Measurements from ENCODE around the gene OR10G3.

OR10G3 gene

DNA sequence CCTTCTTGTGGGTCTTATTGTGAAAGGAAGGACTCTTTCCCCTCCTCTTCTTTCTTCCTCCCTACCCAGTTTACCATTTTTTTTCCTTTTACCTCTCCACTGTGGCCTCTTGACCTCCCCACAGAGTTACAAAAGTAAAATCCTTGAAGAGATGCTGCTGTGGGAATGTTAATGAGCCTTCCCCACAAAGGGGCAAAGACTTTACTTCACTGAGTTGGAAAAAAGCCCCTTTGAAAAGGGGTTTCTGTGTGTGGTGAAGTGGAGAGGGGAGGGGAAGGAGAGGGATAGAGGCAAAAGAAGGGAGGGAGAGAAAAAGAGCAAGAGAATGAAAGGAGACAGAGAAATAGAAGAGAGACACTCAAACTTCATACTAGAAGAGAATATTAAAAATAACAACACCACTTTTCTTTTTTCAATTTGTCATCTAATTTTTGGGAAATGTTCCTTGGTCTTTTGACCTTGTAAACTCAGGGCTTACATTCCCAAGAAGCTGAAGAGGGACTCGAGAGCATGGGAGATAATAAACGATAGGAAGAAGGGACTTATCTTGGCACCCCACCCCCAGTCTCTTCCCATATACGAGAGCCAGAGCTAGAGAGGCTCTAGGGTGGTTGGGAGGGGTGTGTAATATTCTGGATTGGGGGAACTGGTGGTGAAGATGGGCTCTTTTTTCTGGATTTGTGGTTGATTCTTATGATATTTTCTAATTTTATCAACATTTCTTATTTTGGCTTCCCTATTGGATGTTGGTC lies 40.5 kb downstream of the OR10G3 start:
- no peak for DNase-seq
- in situ Hi-C loops (cut with HindIII; ENCODE audit: low pct_ligation_motif_present, low pct_unique_long_range_greater_than_20kb, low sequenced_read_pairs), result no loop called here

DNA sequence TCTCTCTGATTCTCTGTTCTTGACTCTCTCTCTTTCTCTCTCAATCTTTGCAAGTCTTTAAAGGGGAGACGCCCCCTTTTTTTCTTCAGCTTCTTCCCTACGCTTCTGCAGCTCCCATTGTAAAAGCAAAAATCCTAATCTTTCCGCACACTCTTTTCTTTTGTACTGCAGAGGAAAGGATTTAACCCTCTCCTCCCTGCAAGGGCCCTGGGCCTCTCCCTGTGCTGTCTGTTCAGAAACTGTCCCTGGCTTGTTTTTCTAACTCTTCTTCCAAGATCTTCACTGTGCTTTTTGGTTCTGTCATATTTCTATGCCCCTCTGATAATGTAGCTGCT lies 42.8 kb downstream of the OR10G3 start:
- in situ Hi-C loops (cut with HindIII; ENCODE audit: low pct_ligation_motif_present, low pct_unique_long_range_greater_than_20kb, low sequenced_read_pairs), result no loop called here
- DNase-seq, result no peak

DNA sequence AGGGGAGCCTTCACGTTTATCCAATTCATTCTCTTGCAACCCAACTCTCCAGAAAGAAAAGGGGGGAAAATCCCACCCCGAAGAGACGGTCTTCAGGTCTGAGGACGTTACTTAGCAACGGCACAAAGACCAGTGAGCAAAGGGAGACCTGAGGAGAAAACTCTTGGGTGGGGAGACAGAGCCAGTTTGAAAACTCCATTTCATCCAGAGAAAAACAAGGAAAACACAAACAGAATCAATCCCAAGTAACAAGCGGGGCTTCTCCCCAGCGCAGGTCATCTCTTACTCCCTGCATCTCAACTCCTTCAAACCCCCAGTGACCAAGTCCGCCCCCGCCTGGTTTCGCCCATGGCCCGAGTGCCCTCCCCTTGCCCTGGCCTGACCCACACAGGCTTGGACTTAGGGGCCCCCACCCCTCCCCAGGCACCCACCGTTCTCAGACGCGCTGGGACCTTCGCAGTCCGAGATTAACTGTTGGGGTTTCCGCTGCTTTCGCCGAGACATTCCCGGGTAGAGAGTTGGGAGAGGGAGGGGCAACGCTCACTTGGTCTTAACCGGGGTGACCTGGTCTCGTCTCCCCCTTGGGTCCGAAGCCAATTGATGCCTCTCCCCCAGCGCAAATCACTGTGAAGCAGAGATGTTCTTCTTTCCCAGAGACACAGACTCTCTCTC lies 43.3 kb downstream of the OR10G3 start:
- DNase-seq, result no peak
- in situ Hi-C loops (cut with HindIII; ENCODE audit: low pct_ligation_motif_present, low pct_unique_long_range_greater_than_20kb, low sequenced_read_pairs), result no loop called here

DNA sequence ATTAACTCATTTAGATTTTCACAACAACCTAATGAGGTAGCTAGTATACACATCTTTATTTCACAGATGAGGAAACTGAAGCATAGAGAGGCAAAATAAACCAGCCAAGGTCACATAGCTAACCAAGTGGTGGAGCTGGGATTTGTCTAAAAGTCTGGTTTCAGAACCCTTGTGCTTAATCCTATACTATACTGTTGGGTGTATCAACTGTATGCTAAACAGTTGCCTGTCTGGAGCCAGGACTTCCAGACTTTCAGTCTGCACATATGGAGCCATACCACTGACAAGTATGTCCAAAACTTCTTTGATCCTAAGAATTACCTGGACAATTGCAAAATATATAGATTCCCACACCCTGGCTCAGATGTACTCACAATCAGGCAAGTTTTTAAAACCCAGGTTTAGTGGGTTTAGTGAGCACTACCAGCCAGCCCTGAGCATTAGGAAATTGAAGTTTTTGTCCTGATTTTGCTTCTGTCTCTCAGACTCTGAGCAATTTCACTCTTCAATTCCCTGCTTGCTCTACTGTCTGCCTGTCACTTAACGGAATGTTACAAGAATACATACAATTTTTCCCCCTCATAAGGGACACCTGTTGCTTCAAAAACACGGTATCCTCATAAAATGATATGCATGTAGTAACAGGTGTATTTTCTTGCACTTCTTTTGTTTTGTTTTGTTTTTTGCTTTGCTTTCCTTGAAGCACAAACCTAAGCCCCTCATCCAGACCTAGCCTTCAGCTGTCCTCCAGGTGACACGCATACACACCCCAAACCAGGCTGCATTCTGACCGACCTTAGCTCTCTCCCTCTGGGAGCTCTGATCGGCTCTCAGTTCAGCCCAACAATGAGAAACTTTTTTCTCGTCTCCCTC lies 44.1 kb downstream of the OR10G3 start:
- in situ Hi-C loops (cut with HindIII; ENCODE audit: low pct_ligation_motif_present, low pct_unique_long_range_greater_than_20kb, low sequenced_read_pairs), result no loop called here
- DNase-seq, result no peak

DNA sequence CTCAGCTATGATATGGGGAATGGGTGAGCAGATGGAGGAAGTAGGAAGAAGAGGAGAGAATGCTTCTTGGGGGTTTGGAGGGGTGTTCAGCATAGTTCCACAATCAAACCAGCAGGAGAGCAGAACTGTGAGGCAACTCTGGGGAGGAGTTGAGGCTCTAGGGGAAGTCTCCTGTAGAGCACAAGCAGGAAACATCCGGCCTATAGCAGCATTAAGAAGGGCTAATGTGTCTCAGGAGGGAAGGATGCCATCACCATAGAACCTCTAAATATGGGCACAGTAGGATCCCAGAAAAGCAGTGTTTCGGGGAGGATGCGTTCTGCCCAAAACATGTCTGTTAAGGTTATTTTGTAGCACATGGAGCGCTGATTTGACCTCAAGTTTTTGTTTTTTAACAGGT lies 45.3 kb downstream of the OR10G3 start:
- DNase-seq, result no peak
- in situ Hi-C loops (cut with HindIII; ENCODE audit: low pct_ligation_motif_present, low pct_unique_long_range_greater_than_20kb, low sequenced_read_pairs), result no loop called here

DNA sequence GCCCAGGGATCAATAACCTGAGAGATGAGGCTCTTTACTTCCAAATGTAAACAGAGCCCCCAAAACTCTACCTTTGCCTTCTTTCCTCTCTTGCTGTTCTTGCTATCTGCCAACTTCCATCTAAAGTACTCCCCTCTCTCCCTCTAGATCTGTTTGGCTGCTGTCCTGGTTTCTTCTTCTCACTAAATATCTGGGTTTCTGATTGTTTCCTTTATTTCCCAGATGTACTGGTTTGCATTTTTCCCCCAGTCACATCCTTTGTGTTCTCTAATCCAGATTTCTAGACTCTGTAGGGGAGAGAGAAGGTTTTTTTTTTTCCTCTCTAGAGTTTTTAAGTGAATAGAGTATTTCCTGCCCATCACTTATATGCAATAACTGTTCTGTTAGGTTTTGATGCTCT lies 46.6 kb downstream of the OR10G3 start:
- no peak for DNase-seq
- in situ Hi-C loops (cut with HindIII; ENCODE audit: low pct_ligation_motif_present, low pct_unique_long_range_greater_than_20kb, low sequenced_read_pairs), result no loop called here

DNA sequence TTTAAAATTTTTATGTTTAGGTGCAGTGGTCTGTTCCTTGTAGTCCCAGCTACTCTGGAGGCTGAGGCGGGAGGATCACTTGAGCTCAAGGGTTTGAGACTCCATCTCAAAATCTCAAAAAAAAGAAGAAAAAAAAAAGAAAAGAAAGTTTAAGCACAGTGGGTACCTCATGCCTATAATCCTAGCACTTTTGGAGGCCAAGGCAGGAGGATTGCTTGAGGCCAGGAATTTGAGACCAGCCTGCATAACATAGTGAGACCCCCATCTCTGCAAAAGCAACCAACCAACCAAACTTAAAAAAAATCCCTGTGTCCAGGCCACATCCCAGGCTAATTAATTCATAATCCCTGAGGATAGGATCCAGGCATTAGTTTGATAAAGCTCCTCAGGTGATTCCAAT lies 50.4 kb downstream of the OR10G3 start:
- in situ Hi-C loops (cut with HindIII; ENCODE audit: low pct_ligation_motif_present, low pct_unique_long_range_greater_than_20kb, low sequenced_read_pairs), result no loop called here
- no peak for DNase-seq

DNA sequence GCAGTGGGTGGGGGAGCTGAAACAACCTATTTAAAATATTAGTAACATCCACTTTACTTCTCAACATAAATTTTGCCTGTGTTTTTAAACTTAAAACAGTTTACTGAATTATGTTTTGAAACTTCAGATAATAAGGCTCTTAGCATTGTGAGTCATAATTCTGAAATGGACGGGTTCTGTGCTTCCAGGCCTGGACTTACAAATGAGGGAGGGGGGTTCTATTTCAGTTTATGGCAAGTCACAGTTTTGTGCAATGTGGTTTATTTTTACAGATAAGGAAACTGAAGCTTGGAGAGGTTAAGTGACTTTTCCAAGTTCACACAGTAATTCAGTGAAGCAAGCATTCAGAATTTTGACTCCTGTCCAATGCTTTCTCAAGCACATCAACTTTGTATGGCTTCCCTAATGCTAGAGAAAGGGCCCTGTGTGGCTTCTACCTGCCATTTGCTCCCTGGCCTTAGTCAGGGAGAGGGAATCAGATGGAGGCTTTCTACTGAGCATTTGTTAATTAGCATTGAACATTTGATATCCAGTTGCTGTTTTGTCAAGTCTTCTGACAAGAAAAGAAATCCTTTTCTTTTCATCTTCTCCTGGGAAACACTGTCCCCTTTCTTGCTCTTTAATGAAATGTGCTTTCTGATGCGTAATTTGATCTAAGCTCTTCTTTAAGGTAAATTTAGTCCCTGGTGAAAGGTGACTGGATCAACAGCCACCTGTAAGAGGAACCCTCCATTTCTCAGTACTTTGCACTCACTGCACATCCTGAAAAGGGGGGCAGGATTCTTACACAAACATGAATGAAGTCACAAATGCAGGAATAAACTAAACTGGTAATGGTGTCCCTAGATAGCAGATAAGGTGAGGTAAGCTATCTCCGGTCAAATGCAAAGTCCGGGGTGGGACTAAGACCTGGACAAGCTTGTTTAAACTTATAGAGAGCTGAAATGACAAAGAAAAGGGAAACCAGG lies 51.2 kb downstream of the OR10G3 start:
- no peak for DNase-seq
- in situ Hi-C loops (cut with HindIII; ENCODE audit: low pct_ligation_motif_present, low pct_unique_long_range_greater_than_20kb, low sequenced_read_pairs), result no loop called here

DNA sequence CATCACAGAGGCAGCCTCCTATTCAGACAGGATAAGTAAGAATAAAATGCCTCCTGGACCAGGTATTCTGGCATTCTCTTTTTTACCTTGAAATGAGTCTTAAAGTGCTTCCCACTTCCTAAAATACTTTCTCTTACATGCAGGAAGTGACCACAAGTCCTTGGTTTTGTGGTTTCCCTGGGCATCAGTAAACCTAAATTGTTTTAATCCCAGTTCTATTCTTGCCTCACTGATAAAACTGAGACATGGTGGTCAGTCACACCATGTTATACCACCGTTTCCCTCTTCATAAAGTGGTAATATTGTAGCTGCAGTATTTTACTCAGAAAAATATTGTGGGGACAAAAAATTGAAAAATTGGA lies 52.6 kb downstream of the OR10G3 start:
- no peak for DNase-seq
- in situ Hi-C loops (cut with HindIII; ENCODE audit: low pct_ligation_motif_present, low pct_unique_long_range_greater_than_20kb, low sequenced_read_pairs), result no loop called here

DNA sequence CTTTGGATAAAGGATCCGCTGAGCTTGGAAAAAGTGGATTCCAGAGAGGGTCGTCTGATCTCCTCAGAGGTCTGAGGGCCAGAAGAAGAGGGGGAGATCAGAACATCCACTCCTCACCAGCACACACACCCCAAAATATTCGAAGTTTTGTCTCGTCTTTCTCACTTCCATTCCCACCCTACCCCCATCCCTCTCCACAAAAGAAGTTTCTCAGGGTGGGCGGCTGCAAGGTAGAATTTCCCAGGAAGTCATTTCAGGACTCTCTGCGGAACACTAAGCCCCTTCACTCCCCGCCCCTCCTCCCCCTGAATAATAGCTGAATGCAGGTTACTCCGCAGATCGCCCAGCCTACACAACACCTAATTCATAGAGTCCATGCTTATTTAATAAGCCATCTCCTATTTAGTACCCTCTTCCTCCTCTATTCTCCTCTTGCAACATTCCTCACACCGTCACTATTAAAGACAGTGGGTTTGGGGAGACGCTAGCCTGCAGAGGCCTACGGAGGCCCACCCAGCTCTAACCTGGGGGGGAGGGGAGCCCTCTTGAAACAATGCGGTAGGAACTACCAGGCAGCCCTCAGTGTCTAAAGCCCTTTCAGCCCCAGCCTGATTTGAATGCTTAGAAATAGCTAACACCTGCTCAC lies 53.1 kb downstream of the OR10G3 start:
- in situ Hi-C loops (cut with HindIII; ENCODE audit: low pct_ligation_motif_present, low pct_unique_long_range_greater_than_20kb, low sequenced_read_pairs), result no loop called here
- no peak for DNase-seq

DNA sequence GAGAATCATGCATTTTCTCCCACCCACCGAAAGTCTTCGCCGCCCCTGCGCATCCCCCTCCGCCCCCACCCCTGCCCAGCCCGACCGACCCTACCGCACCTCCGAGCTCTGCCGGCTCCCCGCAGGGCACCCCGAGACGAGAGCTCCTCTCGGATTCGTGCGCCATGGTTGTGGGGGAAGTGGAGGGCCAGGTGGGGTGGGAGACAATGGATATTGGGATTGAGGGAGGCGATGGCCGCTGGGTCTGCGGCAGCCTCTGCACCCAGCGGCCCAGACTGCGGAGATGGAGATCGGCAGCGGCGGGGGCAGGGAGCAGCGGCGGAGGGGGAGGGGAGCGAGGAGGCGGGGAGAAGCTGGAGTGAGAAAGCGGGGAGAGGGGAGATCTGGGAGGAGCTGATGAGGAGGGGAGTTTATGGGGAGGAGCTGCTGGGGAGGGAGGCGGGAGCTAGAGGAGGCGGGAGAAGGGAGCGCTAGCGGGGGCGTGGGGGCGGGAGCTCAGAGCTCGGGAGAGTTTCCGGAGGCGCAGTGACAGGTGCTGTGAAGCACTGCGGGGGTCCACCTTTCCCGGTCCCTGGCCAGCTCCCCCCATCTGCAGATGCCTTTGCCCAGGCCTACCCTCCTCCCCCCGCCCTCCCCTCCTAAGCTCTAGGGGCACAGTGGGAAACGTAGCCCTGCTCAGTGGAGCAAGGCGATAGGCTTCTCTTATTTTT lies 53.8 kb downstream of the OR10G3 start, which contains the start of gene SALL2:
SALL2 (minus strand) TSS at position 385 of the 710 bp plus-strand sequence; CDS start at position 166, 219 bp downstream.
- DNase-seq, result peak; percentile 68
- in situ Hi-C loops (cut with HindIII; ENCODE audit: low pct_ligation_motif_present, low pct_unique_long_range_greater_than_20kb, low sequenced_read_pairs), result no loop called here

DNA sequence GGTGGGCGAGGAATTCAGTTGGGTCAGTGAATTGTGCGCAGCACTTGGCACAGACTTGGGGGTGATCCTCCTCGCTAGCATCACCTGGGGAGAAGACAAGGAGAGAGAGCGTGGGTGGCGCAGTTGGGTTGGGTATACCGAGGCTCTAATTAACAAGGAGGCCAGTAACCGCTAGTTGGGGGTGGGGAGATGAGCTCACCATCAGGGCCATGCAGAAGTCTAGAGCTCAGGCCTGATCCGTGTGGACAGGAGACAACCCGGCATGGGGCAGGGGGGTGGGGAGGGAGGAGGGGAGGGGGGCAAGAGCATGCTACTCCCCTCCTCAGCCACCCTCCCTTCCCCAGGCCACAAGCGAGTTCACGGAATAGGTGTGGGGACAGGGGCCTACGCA lies 54.3 kb downstream of the OR10G3 start:
- in situ Hi-C loops (cut with HindIII; ENCODE audit: low pct_ligation_motif_present, low pct_unique_long_range_greater_than_20kb, low sequenced_read_pairs), result no loop called here
- no peak for DNase-seq

DNA sequence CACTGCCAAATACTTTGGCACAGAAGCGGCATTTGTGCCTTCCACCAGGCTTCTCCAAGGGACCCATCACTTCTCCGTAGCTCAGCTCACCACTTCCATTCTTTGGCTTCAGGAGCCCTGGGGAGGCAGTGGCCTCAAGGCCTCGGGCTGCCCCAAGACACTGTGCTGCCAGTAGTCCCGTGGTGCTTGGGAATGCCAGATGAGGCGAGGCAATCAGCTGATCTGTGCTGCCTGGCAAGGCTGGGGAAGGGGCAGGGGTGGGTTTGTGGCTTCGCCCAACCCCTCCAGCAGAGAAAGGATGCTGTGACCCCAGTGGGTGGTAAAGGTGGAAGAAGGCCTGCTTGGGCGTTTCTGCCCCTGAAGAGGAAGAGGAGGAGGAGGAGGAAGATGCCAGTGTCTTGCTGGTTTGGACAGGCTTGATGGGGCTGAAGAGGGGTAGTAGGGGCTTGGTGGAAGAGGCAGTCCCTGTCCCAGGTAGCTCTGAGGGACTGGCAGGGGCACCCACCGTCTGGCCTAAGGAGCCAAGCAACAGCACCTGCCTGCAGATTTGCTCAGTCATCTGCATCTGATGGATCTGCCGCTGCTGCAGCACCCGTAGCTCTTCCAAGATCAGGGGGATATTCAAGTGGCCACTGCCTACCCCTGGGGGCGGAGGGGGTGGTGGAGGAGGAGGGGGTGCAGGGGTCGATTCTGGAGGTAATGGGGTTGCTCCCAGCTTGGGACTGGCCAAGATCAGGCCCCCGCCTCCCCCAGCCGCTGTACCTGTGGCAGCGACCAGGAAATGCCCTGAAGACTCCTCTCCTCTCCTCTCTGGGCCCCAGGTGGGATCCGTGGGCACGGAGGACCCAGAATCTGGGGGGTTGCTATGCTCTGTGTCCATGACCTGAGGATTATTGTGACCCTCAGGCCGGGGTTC lies 55.0 kb downstream of the OR10G3 start:
- in situ Hi-C loops (cut with HindIII; ENCODE audit: low pct_ligation_motif_present, low pct_unique_long_range_greater_than_20kb, low sequenced_read_pairs), result no loop called here
- DNase-seq, result no peak

DNA sequence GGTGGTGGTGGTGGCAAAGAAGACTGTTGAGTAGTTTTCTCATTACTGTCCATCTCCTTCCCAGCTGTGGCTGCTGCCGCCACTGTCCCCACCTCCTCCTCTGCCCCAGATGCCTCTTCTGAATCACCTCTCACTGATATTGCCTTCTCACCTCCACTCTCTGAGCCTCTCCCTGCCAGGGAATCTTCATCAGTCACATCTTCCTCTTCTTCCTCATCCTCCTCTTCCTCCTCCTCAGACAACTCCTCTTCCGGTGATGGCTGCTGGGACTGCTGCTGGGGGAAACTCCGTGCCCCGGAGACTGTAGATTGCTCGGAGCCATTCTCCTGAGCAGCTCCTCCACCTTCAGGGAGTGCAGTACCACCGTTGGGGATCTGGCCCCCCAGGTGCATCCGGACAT lies 56.7 kb downstream of the OR10G3 start:
- DNase-seq, result no peak
- in situ Hi-C loops (cut with HindIII; ENCODE audit: low pct_ligation_motif_present, low pct_unique_long_range_greater_than_20kb, low sequenced_read_pairs), result no loop called here

DNA sequence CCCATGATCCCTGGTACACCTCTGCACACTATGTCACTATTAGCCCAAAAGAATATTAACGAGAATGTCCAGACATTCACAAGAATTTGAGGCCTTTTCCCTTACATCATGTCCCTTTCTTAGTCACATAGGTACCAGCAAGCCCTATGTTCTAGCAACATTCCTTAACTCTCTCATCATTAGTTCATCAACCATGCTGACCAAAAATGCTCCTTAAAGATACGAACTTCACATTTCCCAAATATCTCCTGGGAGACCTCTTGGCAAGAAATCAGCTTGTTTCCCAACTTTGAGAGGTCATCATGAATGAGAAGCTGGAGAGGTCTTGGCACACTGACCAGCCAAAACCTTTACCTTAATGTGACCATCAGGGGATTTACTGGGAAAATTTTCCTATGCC lies 58.4 kb downstream of the OR10G3 start:
- no peak for DNase-seq
- in situ Hi-C loops (cut with HindIII; ENCODE audit: low pct_ligation_motif_present, low pct_unique_long_range_greater_than_20kb, low sequenced_read_pairs), result no loop called here

DNA sequence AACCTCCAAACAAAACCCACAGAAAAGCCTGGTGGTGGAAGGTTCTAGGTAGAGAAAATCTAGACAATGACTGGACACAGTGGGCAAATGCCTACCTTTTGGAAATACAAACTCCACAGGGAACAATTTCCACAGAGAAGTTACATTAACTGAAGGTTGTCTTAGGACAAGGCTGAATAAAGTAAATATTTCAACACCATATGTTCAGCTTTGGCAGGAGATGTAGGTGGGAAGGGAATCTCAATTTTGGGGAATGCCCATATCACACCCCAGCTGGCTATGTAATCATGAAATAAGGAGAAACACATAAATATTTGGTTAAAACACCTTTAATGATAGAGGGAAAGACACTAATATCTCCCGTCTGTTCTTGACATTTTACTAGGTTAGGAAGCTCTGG lies 59.1 kb downstream of the OR10G3 start:
- no peak for DNase-seq
- in situ Hi-C loops (cut with HindIII; ENCODE audit: low pct_ligation_motif_present, low pct_unique_long_range_greater_than_20kb, low sequenced_read_pairs), result no loop called here

DNA sequence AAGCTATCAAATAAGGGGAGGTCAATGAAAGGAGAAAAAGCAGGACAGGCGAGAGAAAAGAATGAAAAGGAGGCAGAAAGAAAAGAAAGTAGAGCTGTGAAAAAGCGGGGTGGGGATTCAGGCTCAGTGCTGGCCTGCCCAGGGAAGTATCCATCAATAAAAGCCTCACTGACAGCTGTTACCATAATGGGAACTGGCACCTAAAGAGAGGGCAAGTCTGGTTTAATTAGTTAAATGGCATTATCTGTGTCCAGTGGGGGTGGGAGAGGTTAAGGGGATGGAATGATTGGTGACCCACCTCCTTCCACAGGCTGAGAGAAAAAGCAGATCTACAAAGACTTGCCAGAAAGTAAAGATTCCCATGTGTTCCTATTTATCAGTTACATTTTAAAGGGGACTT lies 61.2 kb downstream of the OR10G3 start:
- in situ Hi-C loops (cut with HindIII; ENCODE audit: low pct_ligation_motif_present, low pct_unique_long_range_greater_than_20kb, low sequenced_read_pairs), result no loop called here
- no peak for DNase-seq

Data from ACHN (cell line).